ENCODE measurements around the gene AGBL4. TPM values are rescaled to one million over a fixed set of nuclear protein-coding genes. Genes with fewer than 3 reads are reported as not detected.

Gene AGBL4
- total RNA-seq, 1 experiment from 2014 or later = not detected

- Histone ChIP-seq H3K9me3 (no peaks in the 10 kb centered on the region), H3K36me3 (ENCODE audit: control insufficient read depth, insufficient read depth, low read length) (no peaks in the 10 kb centered on the region), H3K4me1 (no peaks in the 10 kb centered on the region; the same call in 1 of the 2 replicates), H3K27me3 (replicated peaks; ENCODE audit: control insufficient read depth, insufficient read depth, low read length) (no peaks in the 10 kb centered on the region), H3K4me3 (ENCODE audit: low read depth, low read length) (no peak overlapping the region)
- intact Hi-C loops (cut with micrococcal nuclease; ENCODE audit: unreplicated experiment) = no loop called here
- ChIA-PET POLR2A (no interaction called here), CTCF (no interaction called here)
- no TSS peak for BruUV-seq (replicated peaks)
- peaks cover 32% of the 10 kb centered on the region for H3K9me3 Mint-ChIP-seq (ENCODE audit: unreplicated experiment)
- H3K27me3 Mint-ChIP-seq (ENCODE audit: insufficient read depth, unreplicated experiment) = no peaks in the 10 kb centered on the region
- no peak overlapping the region for H3K4me3 Mint-ChIP-seq (ENCODE audit: unreplicated experiment)
- H3K36me3 Mint-ChIP-seq (ENCODE audit: insufficient read depth, unreplicated experiment) = no peaks in the 10 kb centered on the region
- no peak overlapping the region for H3K27ac Mint-ChIP-seq (ENCODE audit: unreplicated experiment)
- H3K4me1 Mint-ChIP-seq (ENCODE audit: low read depth, unreplicated experiment) = no peaks in the 10 kb centered on the region
- no peak for DNase-seq
- no peak for TF ChIP-seq CTCF (IDR thresholded peaks at IDR 0.05; ENCODE audit: insufficient read depth in 1 of 2, low read depth in 1 of 2, low read length in 1 of 2, severe bottlenecking in 1 of 2, unreplicated experiment in 1 of 2)
Observed at GRCh38 chr1:49435291-49435690, 588.5 kb downstream of the AGBL4 start.

GRCh38 chr1:49424782-49425181 is 599.0 kb downstream of the AGBL4 start:
- no peak overlapping the region for H3K4me3 Mint-ChIP-seq (ENCODE audit: unreplicated experiment)
- H3K27me3 Mint-ChIP-seq (ENCODE audit: insufficient read depth, unreplicated experiment) = no peaks in the 10 kb centered on the region
- H3K27ac Mint-ChIP-seq (ENCODE audit: unreplicated experiment) = no peak overlapping the region
- H3K9me3 ChIP-seq = no peaks in the 10 kb centered on the region
- no peak for TF ChIP-seq CTCF (IDR thresholded peaks at IDR 0.05; ENCODE audit: insufficient read depth in 1 of 2, low read depth in 1 of 2, low read length in 1 of 2, severe bottlenecking in 1 of 2, unreplicated experiment in 1 of 2)
- no peak for DNase-seq
- ChIA-PET CTCF (no interaction called here), POLR2A (no interaction called here)
- H3K4me3 ChIP-seq (ENCODE audit: low read depth, low read length) = no peak overlapping the region
- H3K4me1 ChIP-seq = no peaks in the 10 kb centered on the region
- no peaks in the 10 kb centered on the region for H3K36me3 Mint-ChIP-seq (ENCODE audit: insufficient read depth, unreplicated experiment)
- no peaks in the 10 kb centered on the region for H3K36me3 ChIP-seq (ENCODE audit: control insufficient read depth, insufficient read depth, low read length)
- H3K9me3 Mint-ChIP-seq (ENCODE audit: unreplicated experiment) = peaks cover 23% of the 10 kb centered on the region
- H3K27me3 ChIP-seq (replicated peaks; ENCODE audit: control insufficient read depth, insufficient read depth, low read length) = no peaks in the 10 kb centered on the region
- intact Hi-C loops (cut with micrococcal nuclease; ENCODE audit: unreplicated experiment) = no loop called here
- no TSS peak for BruUV-seq (replicated peaks)
- H3K4me1 Mint-ChIP-seq (ENCODE audit: low read depth, unreplicated experiment) = no peaks in the 10 kb centered on the region

GRCh38 chr1:49416758-49417157 is 607.0 kb downstream of the AGBL4 start:
- Mint-ChIP-seq H3K9me3 (ENCODE audit: unreplicated experiment) (peaks cover 19% of the 10 kb centered on the region), H3K27me3 (ENCODE audit: insufficient read depth, unreplicated experiment) (no peaks in the 10 kb centered on the region), H3K36me3 (ENCODE audit: insufficient read depth, unreplicated experiment) (no peaks in the 10 kb centered on the region), H3K27ac (ENCODE audit: unreplicated experiment) (no peak overlapping the region), H3K4me3 (ENCODE audit: unreplicated experiment) (no peak overlapping the region), H3K4me1 (ENCODE audit: low read depth, unreplicated experiment) (no peaks in the 10 kb centered on the region)
- no TSS peak for BruUV-seq (replicated peaks)
- intact Hi-C loops (cut with micrococcal nuclease; ENCODE audit: unreplicated experiment) = no loop called here
- ChIA-PET POLR2A (no interaction called here), CTCF (no interaction called here)
- no peaks in the 10 kb centered on the region for H3K27me3 ChIP-seq (replicated peaks; ENCODE audit: control insufficient read depth, insufficient read depth, low read length)
- no peaks in the 10 kb centered on the region for H3K4me1 ChIP-seq
- DNase-seq = no peak
- no peaks in the 10 kb centered on the region for H3K9me3 ChIP-seq
- H3K36me3 ChIP-seq (ENCODE audit: control insufficient read depth, insufficient read depth, low read length) = no peaks in the 10 kb centered on the region
- no peak overlapping the region for H3K4me3 ChIP-seq (ENCODE audit: low read depth, low read length)
- TF ChIP-seq CTCF (IDR thresholded peaks at IDR 0.05; ENCODE audit: insufficient read depth in 1 of 2, low read depth in 1 of 2, low read length in 1 of 2, severe bottlenecking in 1 of 2, unreplicated experiment in 1 of 2) = no peak
